HTERT RPE-1 (cell line): Measurements from ENCODE around the gene C16orf96.

Source experiments
- in situ Hi-C: fragments of 300-500 bp; cut with MboI; formaldehyde crosslinking; loops from 4 replicates; pipeline ENCODE4 v1.14.3; 2020; ENCODE audit warnings: low sequenced_read_pairs

C16orf96 gene

DNA sequence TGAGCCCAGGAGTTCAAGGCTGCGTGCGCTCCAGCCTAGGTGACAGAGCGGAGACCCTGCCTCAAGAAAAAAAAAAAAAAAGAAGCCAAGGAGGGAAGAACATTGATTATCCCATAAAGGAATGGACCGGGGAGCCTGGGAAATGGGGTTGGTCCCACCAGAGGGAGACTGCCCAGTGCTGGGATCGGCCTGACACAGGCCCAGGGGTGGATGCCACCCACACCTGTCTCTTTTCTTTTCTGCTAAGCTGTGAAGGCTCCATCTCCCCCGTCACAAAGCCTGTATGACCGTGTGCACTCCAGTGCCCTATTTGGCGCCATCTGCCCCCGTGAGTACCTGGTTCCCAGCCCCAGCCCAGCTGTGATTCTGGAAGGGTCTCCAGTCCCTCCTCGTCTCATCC lies 42.9 kb downstream of the C16orf96 start:
- in situ Hi-C loops, result no loop called here

DNA sequence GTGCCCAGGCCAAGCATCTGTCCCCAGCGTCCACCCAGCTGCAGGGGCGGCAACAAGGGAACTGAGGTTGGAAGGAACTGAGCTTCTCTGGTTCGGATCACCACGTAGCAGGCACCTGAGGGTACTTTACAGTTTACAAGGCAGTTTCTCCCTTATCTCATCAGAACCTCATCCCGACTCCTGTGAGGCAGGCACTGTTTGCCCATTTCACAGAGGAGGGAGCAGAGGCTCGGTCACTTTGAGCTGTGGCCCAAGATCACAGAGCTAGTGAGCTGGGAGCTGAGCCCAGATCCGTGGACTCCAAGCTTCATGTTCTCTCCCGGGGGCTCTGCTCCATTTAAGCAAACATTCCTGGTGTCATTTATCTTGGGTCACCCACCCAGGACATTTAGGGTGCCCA lies 43.4 kb downstream of the C16orf96 start:
- in situ Hi-C loops, result no loop called here

DNA sequence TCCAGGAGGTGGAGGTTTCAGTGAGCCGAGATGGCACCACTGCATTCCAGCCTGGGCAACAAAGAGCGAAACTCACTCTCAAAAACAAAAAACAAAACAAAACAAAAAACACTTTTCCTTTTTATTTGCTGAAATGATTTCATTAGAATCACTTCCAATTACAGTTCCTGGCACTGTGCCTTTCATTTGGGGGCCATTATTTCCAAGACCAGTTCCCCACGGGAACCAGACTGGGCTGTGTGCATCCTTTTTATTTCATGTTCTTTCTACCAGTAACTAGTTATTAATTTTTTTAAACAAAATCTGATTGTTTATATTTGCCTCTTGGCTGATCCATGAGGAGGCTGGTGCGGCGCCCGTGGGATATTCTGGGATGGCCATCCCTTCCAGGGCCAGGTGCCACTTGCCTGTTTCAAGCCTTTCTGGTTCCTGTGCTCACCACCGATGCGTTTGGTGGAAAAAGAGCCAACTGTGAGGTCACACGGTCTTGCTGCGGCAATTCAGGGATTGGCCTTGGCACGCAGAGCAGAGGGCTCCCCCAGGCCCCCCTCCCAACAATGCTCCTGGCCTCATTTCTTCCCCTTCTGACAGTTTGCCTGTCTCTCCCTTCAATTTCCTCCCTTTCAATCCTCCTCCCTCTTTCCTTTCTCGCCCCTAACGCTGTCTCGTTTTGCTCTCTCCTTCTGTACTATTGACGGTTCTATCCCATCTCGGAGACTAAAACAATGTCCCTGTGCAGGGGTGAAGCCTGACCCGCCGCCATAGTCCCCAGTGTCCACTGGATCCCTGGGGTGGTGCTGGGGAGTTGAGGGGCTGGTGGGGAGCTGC lies 45.1 kb downstream of the C16orf96 start:
- in situ Hi-C loops, result no loop called here

DNA sequence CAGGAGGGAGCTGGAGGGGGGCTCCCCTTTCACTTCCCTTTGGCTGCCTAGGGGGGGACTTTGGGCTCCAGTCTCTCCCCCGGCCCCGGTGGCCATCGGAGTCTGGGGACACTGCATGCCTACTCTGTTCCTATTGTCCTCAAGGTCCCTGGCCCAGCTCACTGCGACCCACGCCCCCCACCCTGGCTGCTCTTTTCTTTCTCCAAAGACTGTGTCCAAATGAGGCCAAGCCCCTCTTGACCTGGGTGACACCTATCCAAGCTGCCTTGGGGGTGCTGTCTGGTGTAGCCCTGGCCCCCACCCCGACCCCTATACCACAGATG lies 45.7 kb downstream of the C16orf96 start:
- in situ Hi-C loops, result no loop called here

- in situ Hi-C loops, result no loop called here
Observed at GRCh38 chr16:4602331-4602730, 46.2 kb downstream of the C16orf96 start.

DNA sequence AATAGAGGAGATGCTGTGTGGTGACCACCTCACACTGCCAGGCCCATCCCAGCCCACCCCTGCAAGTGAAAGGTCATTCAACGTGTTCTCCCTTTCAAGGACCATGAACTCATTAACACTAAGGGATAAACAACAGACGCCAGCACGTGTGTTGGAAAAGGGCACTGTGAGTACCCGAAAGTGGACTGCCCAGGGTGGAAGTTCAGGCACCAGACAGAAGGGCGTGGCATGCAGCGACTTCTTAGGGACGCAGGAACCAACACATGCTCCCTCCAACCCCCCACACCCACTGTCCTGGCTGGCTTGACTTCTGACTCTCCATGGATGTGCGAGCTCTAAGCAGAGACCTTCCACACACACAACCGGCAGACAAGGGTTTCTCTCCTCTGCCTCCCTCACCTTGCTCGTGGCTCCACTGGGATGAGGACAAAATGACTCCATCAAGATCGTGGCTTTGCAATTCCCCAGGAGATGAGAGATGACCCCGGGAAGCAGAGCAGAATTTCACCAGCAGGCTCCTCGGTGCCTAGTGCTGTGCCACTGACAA lies 47.6 kb downstream of the C16orf96 start:
- in situ Hi-C loops, result no loop called here

GRCh38 chr16:4604401-4604800 lies 48.3 kb downstream of the C16orf96 start:
- in situ Hi-C loops, result no loop called here

- in situ Hi-C loops, result no loop called here
Observed at GRCh38 chr16:4606354-4606753, 50.2 kb downstream of the C16orf96 start.

- in situ Hi-C loops, result no loop called here
Observed at GRCh38 chr16:4607841-4608703, 51.9 kb downstream of the C16orf96 start.

DNA sequence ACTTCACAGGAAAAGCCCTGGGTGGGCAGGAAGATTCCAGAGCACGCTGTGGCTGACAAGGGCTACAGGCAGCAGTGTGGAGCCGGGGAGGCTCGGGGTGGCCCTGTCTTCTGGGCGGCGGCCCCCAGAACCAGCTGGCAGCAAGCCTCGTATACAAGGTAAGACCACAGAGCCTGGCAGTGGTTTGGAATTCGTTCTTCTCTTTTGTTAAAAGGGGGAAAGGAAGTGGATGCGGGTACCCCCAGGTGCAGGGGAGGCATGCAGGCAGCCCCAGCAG lies 52.5 kb downstream of the C16orf96 start:
- in situ Hi-C loops, result no loop called here

DNA sequence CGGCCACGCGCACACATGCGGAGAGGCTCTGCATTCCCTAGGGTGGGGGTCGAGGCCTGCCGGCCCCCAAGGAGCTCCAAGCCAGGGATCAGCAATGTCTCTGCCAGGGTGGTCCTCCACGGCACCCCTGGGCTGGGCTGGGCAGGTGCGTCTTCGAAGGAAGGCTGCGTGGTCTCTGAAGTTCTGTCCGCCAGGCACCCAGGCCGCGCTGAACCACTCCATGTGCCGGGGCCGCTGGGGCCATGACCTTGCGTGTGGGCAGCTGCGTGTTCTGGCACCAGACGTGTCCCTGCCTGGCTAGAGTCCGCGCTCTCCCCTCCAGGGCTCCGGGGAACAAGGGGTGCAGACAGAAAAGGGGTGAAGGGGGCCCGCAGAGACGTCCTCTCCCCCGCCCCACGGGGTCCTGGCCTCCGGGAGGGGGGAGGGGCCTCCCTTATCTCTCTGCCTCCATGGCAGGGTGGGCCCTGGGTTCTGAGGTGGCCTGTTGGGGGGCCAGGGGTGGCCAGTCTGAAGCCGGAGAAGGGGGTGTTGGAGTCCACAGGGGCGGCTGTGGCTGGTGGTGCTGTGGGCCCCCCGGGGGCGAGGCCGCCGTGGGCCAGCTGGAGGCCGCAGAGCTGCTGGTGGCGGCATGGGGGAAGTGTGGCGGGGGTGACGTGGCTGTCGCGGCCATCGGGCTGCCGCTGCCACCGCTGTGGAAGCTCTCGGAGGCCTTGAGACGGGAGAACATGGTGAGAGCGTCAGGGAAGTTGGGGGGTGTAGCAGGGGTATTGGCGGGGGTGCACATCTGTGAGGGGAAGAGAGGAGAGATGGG lies 53.3 kb downstream of the C16orf96 start:
- in situ Hi-C loops, result no loop called here

DNA sequence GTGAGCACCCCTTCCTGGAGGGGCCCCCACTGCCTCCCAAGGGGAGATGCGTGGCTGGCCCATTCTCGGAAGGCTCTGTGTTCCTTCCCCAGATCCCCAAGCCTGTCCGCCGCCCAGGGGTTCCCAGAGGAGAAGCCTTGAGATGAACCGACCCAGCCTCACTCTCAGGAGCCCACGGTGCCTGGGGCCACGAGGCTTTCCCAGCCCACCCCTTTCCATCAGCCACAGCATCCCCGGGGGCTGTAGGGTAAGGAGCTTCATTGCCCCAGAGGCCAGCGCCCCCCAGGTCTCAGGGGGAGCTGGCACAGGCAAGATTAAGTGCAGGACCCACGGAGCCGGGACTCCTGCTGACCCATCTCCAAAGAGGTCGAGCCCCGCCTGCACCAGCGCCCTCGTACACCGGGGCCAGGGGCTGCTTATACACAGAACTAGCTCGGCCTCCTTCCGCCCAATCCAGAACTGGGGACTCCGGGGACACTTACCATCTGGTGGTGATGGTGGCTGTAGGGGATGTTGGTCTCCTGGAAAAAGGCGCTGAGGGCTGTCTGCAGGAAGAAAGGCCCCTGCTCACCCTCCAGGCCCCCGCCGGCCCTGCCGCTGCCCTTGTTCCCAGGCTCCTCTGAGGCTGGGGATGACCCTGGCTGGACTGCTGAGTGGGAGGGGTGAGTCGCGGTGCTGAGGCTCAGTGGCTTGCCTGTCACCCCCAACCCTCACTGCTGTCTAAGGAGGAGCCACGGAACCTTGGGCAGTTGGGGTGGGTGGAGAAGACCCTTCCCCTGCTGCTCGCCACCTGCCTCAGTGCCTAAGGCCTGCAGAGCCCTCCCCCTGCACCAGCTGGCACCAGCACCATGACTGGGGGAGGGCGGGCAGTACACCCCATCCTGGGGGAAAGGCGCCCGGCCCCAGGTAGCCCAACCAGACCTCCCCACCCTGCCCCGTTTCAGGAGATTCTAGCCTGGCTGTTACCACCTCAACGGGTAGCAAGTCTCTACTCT lies 54.2 kb downstream of the C16orf96 start:
- in situ Hi-C loops, result no loop called here

DNA sequence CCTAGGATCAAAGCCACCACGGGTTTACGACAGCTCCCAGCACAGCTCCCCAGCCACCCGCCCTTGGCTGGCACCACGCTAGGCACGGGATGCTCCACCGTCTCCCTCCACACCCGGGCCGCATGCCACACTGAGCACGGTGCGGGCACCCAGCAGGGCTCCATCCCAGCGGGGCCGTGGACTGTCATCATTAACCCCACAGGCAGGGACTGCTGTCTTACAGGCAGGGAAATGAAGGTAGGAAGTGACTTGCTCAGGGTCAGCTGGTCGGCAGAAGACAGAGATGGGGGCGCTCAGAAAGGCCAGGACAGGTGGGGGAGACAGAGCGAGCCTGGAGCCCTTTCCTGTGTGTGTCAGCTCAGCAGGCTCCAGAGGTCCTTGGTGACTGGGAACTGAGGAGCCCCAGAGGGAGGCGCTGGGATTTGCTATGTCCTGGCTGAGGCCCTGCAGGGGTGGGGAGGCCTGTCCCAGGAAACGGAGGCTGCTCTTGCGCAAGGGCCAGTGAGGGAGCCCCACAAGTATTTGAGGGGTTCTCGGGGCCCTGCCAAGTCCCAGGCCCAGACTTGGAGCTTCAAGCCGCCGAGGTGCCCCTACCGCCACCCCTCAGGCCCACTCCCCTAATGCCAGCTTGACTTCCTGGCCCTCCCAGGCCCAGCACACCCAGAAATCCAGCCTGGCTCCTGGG lies 55.3 kb downstream of the C16orf96 start:
- in situ Hi-C loops, result no loop called here

DNA sequence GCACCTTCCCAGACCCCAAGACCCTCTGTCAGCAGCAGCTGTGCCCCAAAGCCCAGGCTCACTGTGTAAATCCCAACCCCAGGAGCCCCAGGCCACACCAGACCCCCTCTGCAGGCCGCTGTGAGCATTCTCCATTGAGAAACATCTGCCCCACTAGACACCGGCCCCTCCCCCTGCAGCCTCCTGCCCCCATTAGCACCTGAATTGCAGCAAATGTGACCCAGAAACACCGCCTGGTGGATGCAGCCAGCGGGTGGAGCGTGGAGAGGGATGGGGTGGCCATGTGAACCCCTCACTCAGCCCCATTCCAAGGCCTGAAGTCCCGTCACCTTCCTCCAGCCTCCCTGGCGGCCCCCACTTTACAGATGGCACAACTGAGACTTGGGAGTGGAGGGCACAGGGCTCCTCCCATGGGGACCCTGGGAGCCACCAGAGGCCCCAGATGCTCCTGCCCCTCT lies 56.4 kb downstream of the C16orf96 start:
- in situ Hi-C loops, result no loop called here

GRCh38 chr16:4612977-4613635 lies 57.0 kb downstream of the C16orf96 start:
- in situ Hi-C loops, result no loop called here

DNA sequence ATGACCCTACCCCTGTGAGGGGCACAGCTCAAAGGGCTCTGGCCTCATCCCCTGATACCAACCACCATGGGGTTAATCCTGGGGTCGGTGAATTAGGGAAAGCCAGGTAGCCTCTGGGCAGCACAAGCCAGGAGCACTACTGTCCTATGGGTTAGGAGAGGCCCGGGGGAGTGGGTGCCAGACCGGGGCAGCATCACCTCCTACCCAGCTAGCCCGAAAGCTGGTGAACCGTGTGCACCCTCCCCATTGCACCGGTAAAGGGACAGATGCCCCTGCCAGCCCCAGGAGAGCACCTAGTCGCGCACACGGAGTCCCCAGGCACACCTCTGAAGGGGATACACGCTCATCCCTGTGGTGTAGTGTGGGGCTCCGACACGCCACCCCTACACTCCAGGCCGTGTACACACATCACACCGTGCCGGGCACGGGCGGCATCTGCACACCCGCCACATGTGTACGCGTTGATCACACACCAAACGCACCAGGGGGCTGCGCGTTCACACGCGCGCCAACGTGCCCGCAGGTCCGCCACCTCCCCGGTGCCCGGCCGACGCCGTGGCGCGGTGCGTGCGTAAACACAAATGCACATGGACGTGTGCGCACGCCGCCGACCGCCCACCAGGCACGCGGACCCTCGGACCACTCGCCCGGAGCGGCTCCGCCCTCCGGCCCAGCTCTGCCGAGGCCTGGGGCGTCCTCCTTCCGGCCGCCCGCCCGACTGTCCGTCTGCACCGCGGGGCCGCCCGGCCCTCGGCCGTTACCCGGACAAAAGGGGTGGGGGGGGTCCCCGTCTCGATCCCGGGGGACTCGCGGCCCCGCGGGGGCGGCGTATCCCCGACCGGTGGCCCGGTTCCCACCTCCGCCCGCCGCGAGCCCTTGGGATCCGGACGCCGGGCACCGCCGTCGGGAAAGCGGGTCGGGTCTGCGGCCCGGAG lies 57.8 kb downstream of the C16orf96 start:
- in situ Hi-C loops, result no loop called here

GRCh38 chr16:4614571-4615383 lies 58.6 kb downstream of the C16orf96 start, which contains the start of gene UBALD1:
Gene UBALD1, minus strand, starts transcription at chr16:4614888. Its CDS starts 91 bp downstream, at chr16:4614797.
- in situ Hi-C loops, result no loop called here
